GM18499 (cell line): ENCODE measurements around the gene STAG3.
A peak's percentile ranks its signal among the peaks of the same experiment; 100 is the strongest.
"Not testable (repeated sequence)": the region's sequence is repeated elsewhere in the genome, so short reads cannot be mapped to it uniquely, and the experiment has no call there.

Experiments
- ATAC-seq: cut with Tn5 transposase; IDR thresholded peaks from one replicate; pipeline ENCODE4 v1.9.1; 2021; ENCODE audit warnings: moderate number of reproducible peaks; ENCODE audit not compliant: insufficient read depth, unreplicated experiment

The STAG3 gene

DNA sequence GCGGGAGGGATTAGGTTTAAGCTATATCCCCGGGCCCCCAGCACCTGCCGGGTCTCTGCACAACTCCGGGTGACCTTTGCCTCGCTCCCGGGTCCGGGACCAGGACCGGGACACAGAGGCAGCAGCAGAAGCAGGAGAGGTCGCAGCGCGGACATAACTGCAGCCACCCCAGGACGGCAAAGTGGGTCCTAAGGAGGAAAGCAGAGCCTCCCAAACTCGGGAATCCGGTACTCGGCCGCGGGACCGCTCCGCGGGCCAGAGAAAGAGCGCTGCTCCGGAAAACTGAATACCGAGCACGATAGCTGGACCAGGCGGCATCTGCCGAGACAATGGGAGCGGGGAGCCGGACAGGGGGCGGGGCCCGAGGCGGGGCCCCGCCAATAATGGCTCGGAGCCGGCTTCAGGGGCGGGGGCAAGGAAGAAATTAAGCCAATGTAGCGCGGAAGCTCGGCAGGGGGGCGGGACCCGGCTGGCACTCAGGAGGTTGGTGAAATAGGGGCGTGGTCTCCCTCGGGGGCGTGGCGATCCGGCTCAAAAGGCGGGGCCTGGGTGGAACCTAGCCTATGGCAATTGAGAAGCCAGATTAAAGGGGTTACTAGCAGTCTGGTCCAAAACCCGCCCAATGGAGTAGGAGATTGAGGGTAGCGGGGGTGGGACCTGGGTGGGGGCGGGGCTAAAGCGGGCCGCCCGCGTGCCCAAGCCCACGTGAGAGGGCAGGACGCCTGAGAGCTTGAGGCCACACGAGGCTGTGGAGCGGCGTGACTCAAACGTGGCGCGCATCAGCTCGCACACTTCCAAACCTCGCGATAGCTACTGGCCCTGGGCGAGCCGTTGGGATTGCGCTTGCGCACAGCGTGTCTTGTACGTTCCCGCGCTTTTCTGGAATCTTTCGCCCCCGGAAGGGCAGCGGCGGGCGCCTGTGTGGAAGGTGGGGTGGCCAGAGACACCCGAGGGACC is at the start of gene STAG3, which contains the start of gene GPC2:
Gene STAG3, plus strand, starts transcription at position 874 of the 957 bp plus-strand sequence. CDS start 2,639 bp downstream, outside the sequence.
Gene GPC2, minus strand, starts transcription at position 337 of the 957 bp plus-strand sequence. Its CDS starts 182 bp downstream, at position 155.
- no peak for ATAC-seq

DNA sequence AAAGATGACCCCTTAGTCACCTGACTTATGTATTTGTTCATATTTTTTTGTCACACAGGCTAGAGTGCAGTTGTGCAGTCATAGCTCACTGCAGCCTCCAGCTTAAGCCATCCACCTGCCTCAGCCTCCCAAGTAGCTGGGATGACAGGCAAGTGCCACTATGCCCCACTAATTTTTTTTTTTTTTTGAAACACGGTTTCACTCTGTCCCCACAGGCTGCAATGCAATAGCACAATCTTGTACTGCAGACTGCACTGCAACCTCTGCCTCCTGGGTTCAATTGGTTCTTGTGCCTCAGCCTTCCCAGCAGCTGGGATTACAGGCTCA is 49.1 kb upstream of the STAG3 start:
- ATAC-seq = no peak

- not testable (repeated sequence) for ATAC-seq
Observed at GRCh38 chr7:100130220-100130607, 47.5 kb upstream of the STAG3 start.

DNA sequence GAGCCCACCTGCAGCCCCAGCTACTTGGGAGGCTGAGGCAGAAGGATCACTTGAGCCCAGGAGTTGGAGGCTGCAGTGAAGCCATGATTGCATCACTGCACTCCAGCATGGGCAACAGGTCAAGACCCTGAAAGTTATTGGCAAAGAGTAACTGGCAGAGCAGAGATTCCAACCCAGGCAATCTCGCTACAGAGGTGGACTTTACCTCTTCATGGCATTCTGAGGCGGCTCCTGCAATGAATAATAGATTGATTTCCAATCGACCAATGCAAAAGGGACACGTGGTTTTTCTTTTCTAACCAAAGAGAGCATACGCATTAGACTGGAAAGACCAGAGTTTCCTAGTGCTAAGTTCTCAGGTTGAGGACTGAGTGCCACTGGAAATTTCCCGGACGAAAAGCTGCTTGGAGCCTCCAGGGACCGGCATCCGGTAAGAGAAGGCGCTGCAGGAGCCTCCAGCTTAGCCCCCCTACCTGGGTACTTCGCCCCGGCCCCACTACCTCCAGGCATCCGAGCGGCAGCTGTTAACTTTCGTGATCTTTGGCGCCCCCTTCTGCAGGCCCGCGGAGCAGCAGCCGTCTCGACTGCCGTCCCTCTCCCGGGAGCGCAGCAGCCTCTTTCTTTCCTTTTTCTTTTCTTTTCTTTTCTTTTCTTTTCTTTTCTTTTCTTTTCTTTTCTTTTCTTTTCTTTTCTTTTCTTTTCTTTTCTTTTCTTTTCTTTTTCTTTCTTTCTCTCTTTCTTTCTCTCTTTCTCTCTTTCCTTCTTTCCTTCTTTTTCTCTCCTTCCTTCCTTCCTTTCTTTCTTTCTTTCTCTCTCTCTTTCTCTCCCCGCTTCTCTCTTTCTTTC is 46.9 kb upstream of the STAG3 start:
- ATAC-seq = no peak

DNA sequence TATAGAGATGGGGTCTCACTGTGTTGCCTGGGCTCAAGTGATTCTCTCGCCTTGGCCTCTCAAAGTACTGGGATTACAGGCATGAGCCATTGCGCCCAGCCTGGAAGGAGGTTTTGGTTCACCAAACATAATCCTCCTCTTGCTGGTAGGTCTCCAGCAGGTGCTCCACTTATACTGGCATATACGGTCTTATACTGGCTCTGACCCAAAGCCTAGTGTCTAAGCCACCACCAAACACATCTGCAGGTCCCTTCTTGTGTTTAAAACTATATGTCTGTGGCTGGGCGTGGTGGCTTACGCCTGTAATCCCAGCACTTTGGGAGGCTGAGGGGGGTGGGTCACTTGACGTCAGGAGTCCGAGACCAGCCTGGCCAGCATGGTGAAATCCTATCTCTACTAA is 45.6 kb upstream of the STAG3 start:
- no peak for ATAC-seq

DNA sequence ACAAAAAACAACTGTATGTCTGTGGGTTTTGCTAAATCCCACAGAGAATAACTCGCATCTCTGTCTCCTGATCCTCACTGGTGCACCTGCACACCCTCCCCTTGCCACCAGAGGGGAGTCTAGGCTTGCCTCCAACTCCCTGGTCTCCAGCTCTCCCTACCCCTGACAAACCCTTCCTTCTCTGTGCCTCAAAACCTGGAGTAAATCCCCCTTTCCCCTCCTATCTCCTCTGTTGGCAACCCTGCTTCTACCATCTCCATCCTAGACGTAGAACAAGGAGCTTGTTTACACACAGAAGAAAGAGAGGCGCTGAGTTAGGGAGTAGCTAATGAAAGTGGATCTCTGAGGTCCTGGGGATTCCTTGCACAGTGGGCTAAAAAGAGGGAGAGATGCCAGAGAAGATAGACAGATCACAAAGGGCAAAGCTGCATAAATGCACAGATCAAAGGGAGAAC is 45.0 kb upstream of the STAG3 start:
- no peak for ATAC-seq

- no peak for ATAC-seq
Observed at GRCh38 chr7:100137851-100138760, 39.6 kb upstream of the STAG3 start.

DNA sequence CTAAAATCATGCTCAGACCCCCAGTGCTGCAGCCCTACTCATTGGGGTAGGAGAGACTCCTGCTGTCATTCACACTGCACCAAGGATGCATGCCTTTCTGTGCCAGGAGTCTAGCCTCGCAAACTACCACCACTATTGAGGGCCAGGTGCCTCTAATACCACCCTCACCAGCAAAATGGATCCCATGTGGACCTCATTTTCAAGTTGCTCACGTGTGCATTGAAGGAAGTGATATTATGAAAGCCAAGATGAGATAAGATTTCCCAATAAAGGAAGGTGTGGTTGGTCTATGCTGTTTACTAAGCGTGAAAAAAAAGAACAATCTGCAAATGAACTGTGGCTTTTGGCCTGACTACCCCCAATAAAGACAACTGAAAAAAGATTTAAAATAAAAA is 36.2 kb upstream of the STAG3 start:
- ATAC-seq = no peak

- ATAC-seq = no peak
Observed at GRCh38 chr7:100142461-100142860, 35.3 kb upstream of the STAG3 start.

DNA sequence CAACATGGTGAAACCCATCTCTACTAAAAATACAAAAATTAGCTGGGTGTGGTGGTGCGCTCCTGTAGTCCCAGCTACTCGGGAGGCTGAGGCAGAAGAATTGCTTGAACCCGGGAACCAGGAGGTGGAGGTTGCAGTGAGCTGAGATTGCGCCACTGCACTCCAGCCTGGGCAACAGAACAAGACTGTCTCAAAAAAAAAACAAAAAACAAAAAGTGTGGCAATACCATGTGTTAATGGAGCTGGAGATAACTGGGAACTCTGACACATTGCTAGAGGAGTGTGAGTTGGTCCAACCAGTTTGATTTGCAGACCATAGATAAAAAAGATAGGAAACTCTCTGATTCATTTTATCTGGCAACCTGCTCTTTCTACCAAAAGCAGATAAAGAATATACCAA is 31.4 kb upstream of the STAG3 start:
- not testable (repeated sequence) for ATAC-seq

GRCh38 chr7:100147278-100147677 is 30.4 kb upstream of the STAG3 start:
- ATAC-seq = no peak

- ATAC-seq = no peak
Observed at GRCh38 chr7:100148225-100148558, 29.5 kb upstream of the STAG3 start.

GRCh38 chr7:100148559-100149328 is 29.0 kb upstream of the STAG3 start, which contains the start of gene LAMTOR4:
Gene LAMTOR4 (plus strand): TSS chr7:100148918. CDS start chr7:100148973, 55 bp downstream.
- peak; percentile 97 for ATAC-seq

DNA sequence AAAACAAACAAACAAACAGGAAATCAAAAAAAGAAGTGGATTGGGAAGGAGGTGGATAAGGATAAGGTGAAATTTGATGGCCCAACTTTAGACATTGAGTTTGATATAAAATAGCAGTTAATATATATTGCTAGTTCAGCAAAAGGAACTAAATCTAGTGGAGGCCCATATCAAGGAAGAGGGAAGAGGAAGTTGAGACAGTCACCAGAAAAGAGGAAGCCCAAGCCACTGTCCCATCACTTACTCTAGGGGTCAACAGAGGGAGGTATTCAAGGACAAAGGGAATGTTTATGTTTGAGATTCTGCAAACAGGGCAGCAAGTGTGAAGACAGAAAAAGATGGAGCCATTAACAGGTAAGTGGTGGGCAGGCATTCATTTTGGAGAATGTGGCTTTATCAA is 25.3 kb upstream of the STAG3 start:
- no peak for ATAC-seq

DNA sequence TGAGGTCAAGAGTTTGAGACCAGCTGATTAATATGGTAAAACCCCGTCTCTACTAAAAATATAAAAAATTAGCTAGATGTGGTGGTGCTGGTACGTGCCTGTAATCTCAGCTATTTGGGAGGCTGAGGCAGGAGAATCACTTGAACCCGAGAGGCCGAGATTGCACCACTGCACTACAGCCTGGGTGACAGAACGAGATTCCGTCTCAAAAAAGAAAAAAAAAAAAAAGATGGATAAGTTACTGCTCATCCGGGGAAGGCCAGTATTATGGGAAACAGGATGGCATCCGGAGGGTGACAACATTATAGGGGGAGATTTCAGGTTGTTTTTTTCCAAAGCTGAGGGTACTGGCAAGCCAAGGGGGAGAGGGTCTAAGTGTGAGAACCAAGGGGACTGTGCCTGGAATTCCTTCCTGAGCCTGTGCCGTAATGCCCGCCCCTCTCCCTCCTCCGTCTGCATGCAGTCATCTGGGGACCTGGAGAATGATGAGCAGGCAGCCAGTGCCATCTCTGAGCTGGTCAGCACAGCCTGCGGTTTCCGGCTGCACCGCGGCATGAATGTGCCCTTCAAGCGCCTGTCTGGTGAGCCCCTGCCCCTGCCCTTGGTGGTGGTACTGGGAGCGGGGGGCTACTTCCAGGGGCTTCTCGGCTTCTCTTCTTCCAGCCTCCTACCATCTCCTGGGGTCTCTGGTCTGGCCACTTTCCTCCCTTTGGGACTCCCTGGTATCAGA is 24.6 kb upstream of the STAG3 start:
- ATAC-seq = no peak

DNA sequence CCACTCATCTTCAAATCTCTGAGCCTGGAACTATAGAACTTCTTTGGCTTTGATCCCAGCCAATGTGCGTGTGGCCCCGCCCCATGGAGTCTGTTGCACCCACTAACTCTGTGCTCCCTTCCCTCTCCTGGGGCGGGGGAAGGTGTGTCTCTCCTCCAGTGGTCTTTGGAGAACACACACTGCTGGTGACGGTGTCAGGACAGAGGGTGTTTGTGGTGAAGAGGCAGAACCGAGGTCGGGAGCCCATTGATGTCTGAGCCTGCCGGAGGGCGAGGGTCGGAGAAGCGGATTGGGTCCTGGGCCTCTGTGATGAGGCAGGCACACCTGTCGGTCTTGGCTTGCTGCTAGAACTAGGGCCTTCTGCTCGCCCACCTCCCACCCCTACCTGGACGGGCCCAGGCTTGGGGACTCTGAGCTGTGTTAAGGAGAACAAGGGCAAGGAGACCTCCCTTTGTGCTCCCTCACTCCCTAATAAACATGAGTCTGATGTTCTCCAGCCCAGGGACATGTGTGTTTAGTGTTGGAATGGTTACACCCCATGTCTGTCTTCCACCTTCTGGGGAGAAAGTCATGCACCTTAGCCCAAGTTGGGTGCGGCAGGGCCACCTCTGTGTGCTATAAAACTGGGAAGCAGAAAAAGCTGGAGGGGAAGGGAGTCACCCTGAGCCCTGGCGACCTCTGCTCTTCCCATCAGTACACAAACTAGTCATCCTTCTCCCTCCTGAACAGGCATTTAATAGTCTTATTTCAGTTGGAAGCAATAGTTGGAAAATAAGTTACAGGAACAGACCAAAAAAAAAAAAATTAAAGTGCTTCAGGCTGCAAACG is 23.8 kb upstream of the STAG3 start:
- no peak for ATAC-seq

DNA sequence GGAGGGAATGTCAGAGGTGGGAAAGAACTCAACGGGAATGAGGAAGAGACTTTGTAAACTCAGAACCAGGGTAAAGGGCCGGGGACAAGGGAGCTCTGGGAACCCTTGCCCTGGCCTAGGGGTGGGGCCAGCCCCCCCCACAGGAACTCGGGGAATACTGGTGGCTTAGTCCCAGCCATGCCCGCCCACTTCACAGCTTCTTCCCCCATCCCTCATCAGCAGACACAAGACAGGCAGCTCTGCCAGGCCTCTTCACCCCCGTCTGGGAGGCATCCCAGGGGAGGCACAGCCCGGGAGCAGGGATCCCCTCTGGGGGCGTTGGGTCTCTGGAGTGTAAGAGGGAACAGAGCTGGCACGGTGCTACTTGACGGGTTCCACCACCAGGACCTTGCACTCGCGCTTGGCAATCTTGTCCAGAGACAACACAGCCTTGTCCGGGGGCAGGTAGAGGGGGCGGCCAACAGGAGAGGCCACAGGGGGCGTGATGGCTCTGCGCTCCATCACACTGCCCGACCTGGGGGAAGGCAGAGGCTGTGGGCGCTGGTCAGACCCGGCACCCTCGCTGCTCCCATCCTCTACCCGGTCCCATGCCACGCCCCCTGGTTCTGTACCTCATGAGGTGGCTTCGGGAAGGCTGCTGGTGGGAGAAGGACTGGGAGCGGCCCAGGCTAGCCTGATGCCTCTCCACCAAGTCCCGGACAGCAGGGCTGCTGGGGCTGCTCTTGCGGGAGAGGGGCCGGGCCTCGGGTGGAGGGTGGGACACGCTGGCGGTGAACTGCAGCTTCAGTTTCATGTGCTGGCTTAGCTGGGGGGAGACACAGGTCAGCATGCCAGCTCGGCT is 22.8 kb upstream of the STAG3 start:
- no peak for ATAC-seq
